ENCODE measurements around the gene ANXA6. TPM values are rescaled to one million over a fixed set of nuclear protein-coding genes. Genes with fewer than 3 reads are reported as not detected.

The ANXA6 gene
- total and polyA plus RNA-seq, 4 experiments from 2014 or later, result 229 to 342 (median 324) TPM

DNA sequence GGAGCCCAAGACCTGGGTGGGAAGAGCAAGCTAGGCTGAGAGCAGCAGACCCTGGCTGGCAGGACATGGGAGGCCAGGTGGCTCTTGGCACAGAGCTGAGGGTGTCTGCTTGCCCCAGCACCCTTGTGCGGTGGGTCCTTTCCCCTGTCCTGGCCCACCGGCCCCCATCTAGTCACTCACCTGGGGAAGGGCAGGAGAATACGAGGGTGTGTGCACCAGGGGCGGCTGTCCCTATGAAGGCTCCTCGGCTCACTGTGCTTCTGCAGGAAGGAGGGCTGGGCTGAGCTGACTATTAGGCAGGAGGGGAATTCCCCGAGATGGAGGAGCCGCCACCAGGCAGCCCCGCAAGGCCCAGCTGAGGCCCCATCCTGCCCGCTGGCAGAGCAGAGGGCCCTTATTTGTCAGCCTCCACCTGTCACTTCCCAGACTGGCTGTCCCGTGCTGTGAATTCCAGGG is 70.6 kb downstream of the ANXA6 start:
- peaks cover 0 to 3% (median 0%) of the 10 kb centered on the region in 8 donors for H3K9me3 Mint-ChIP-seq
- Histone ChIP-seq H3K27me3 (ENCODE audit: insufficient read depth, low read length) (no peaks in the 10 kb centered on the region), H3K36me3 (ENCODE audit: insufficient read depth, low read length) (no peaks in the 10 kb centered on the region), H3K4me1 (ENCODE audit: insufficient read depth, low read length) (peaks cover 59% of the 10 kb centered on the region), H3K27ac (ENCODE audit: low read depth, low read length) (peak overlapping the region; percentile 99), H3K9me3 (ENCODE audit: control insufficient read depth in 1 of 2, low read length in 2 of 2) (no peaks in the 10 kb centered on the region), H3K4me3 (ENCODE audit: low read length in 2 of 2) (peak overlapping the region; percentile 20 to 48)
- peak overlapping the region; percentile 65 to 83 (median 76) for H3K4me3 Mint-ChIP-seq
- intact Hi-C loops (cut with micrococcal nuclease), result loop anchor here (1.0 kb wide), 2 partner anchors 11 to 28 kb away; no protein-coding TSS in a partner anchor
- H3K27ac Mint-ChIP-seq, result peak overlapping the region; percentile 76 to 94 (median 90)
- ChIA-PET POLR2A (ENCODE audit: partially characterized antibody) (interaction anchor here (0.6 to 2.5 kb wide), 16 partner anchors 8 to 685 kb away, joined by 3 to 16 read pairs (median 4); partner anchors contain the start of genes CCDC69 and G3BP1), CTCF (ENCODE audit: partially characterized antibody) (interaction anchor here (1.0 to 7.0 kb wide), 6 partner anchors 9 to 39 kb away, joined by 4 to 63 read pairs (median 4); no protein-coding TSS in a partner anchor)
- peaks cover 0 to 2% of the 10 kb centered on the region in 2 donors for H3K36me3 Mint-ChIP-seq
- peaks cover 41 to 68% (median 57%) of the 10 kb centered on the region in 4 donors for H3K4me1 Mint-ChIP-seq
- no peaks in the 10 kb centered on the region for H3K27me3 Mint-ChIP-seq
- peak; percentile 65 to 84 (median 69) for DNase-seq

DNA sequence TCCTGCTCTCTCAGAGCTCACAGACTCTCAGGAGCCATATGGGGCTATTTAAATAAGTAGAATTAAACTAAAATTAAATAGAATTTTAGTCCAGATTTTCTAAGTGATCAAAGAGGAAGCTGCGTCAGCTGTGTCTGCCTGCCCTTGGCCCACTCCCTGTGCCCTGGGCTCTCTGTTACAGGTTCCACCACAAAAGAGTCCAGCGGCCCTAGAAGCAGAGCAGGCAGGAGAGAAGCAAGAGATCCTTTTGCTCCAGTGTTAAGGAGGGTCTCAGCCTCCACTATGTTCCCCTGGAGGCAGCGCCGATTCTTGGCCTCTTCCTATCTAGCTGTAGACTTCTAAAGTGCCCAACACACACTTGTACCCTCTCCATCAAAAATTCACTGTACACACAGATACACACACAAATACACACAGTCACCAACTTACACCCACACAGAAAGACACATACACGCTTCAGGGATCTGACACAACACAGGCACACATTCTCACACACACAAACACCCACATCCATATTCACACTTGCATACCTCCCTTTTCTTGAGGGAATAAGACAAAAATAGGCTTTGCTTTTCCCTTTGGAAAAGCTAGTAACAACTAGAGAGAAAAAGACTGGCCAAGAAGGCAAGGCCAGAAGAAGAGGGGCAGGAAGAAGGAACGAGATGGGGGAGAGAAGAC is 71.2 kb downstream of the ANXA6 start:
- peaks cover 65% of the 10 kb centered on the region for H3K4me1 ChIP-seq (ENCODE audit: insufficient read depth, low read length)
- Mint-ChIP-seq H3K36me3 (peaks cover 0 to 2% of the 10 kb centered on the region in 2 donors), H3K27me3 (no peaks in the 10 kb centered on the region), H3K4me3 (peak overlapping the region; percentile 65 to 83 (median 76)), H3K9me3 (peaks cover 0 to 3% (median 0%) of the 10 kb centered on the region in 8 donors), H3K4me1 (peaks cover 42 to 68% (median 54%) of the 10 kb centered on the region in 4 donors), H3K27ac (peak overlapping the region; percentile 76 to 96 (median 90))
- H3K36me3 ChIP-seq (ENCODE audit: insufficient read depth, low read length), result no peaks in the 10 kb centered on the region
- no peaks in the 10 kb centered on the region for H3K27me3 ChIP-seq (ENCODE audit: insufficient read depth, low read length)
- H3K9me3 ChIP-seq (ENCODE audit: control insufficient read depth in 1 of 2, low read length in 2 of 2), result no peaks in the 10 kb centered on the region
- peak overlapping the region; percentile 99 for H3K27ac ChIP-seq (ENCODE audit: low read depth, low read length)
- POLR2A ChIA-PET (ENCODE audit: partially characterized antibody), result interaction anchor here (0.6 to 2.5 kb wide), 19 partner anchors 7 to 685 kb away, joined by 3 to 16 read pairs (median 4); partner anchors contain the start of genes CCDC69, G3BP1 and GM2A
- CTCF ChIA-PET (ENCODE audit: partially characterized antibody), result interaction anchor here (1.3 to 7.0 kb wide), 5 partner anchors 9 to 79 kb away, joined by 3 to 63 read pairs (median 4); no protein-coding TSS in a partner anchor
- peak overlapping the region; percentile 20 to 48 for H3K4me3 ChIP-seq (ENCODE audit: low read length in 2 of 2)
- no peak for DNase-seq
- intact Hi-C loops (cut with micrococcal nuclease), result no loop called here

DNA sequence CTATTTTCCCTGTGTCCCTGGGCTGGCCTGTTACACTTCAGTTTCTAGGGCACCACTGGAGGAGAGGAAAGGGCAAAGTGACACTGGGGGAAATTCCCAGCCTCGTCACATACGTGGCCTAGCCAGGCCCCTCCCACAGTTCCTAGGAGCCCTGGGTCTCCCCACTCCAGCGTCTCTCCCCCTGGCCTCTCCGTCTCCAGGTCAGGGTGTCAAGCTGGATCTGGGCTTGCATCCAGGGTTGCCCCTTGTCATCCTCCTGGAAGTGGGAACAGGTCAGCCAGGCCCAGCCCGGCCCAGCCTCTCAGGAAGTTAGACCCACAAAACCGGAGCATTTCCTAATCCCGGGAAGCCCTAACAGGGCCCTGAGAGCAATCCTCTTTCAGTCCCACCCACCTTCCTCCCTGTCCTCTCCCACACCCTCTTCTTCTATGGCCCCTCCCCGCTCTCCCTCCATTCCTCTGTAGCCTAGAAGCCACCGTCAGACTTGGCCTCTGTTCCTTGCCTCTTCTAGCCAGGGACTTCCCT is 72.0 kb downstream of the ANXA6 start:
- Histone ChIP-seq H3K4me3 (ENCODE audit: low read length in 2 of 2) (peak overlapping the region in 1 of 2 donors; percentile 23), H3K27me3 (ENCODE audit: insufficient read depth, low read length) (no peaks in the 10 kb centered on the region), H3K36me3 (ENCODE audit: insufficient read depth, low read length) (no peaks in the 10 kb centered on the region), H3K4me1 (ENCODE audit: insufficient read depth, low read length) (peaks cover 66% of the 10 kb centered on the region), H3K9me3 (ENCODE audit: control insufficient read depth in 1 of 2, low read length in 2 of 2) (no peaks in the 10 kb centered on the region), H3K27ac (ENCODE audit: low read depth, low read length) (peak overlapping the region; percentile 99)
- intact Hi-C loops (cut with micrococcal nuclease), result no loop called here
- H3K36me3 Mint-ChIP-seq, result peaks cover 0 to 2% of the 10 kb centered on the region in 2 donors
- POLR2A ChIA-PET (ENCODE audit: partially characterized antibody), result interaction anchor here (0.9 to 2.5 kb wide), 7 partner anchors 8 to 686 kb away, joined by 3 to 16 read pairs (median 5); partner anchors contain the start of genes G3BP1 and GM2A
- peak; percentile 46 to 83 (median 48) for DNase-seq
- peaks cover 0 to 3% (median 0%) of the 10 kb centered on the region in 8 donors for H3K9me3 Mint-ChIP-seq
- H3K4me1 Mint-ChIP-seq, result peaks cover 43 to 69% (median 54%) of the 10 kb centered on the region in 4 donors
- H3K27ac Mint-ChIP-seq, result peak overlapping the region; percentile 76 to 96 (median 90)
- no peaks in the 10 kb centered on the region for H3K27me3 Mint-ChIP-seq
- CTCF ChIA-PET (ENCODE audit: partially characterized antibody), result interaction anchor here (1.3 to 7.0 kb wide), 3 partner anchors 30 to 80 kb away, joined by 3 to 63 read pairs (median 12); no protein-coding TSS in a partner anchor
- H3K4me3 Mint-ChIP-seq, result peak overlapping the region; percentile 65 to 83 (median 76)

DNA sequence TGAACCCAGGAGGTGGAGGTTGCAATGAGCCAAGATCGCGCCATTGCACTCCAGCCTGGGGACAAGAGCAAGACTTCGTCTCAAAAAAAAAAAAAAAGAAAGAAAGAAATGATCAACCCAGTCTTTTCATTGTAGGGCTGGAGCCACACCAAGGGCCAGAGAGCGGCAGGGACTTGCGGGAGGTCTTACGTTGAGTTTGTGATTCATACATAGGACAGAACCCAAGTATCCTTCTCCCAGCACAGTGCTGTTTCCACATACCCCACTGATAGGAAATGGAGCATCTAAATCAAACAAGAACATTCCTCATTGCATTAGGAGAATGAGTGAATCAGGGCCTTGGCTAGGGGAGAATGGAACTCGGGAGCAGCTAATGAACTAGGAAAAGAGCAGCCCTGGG is 73.2 kb downstream of the ANXA6 start:
- Mint-ChIP-seq H3K36me3 (peaks cover 0 to 11% of the 10 kb centered on the region in 2 donors), H3K4me1 (peaks cover 48 to 78% (median 61%) of the 10 kb centered on the region in 4 donors), H3K27me3 (no peaks in the 10 kb centered on the region), H3K4me3 (peak overlapping the region in 3 of 8 donors; percentile 10 to 79 (median 73)), H3K9me3 (peaks cover 0 to 3% (median 0%) of the 10 kb centered on the region in 8 donors), H3K27ac (peak overlapping the region; percentile 76 to 96 (median 90))
- H3K27ac ChIP-seq (ENCODE audit: low read depth, low read length), result peak overlapping the region; percentile 99
- H3K36me3 ChIP-seq (ENCODE audit: insufficient read depth, low read length), result no peaks in the 10 kb centered on the region
- DNase-seq, result no peak
- H3K4me3 ChIP-seq (ENCODE audit: low read length in 2 of 2), result no peak overlapping the region
- no peaks in the 10 kb centered on the region for H3K9me3 ChIP-seq (ENCODE audit: control insufficient read depth in 1 of 2, low read length in 2 of 2)
- CTCF ChIA-PET (ENCODE audit: partially characterized antibody), result interaction anchor here (1.1 to 7.4 kb wide), 3 partner anchors 31 to 43 kb away, joined by 3 to 80 read pairs (median 42); no protein-coding TSS in a partner anchor
- intact Hi-C loops (cut with micrococcal nuclease), result loop anchor here (5.0 kb wide), 1 partner anchor 168 kb away; the partner anchor contains the start of gene GM2A
- H3K27me3 ChIP-seq (ENCODE audit: insufficient read depth, low read length), result no peaks in the 10 kb centered on the region
- peaks cover 74% of the 10 kb centered on the region for H3K4me1 ChIP-seq (ENCODE audit: insufficient read depth, low read length)
- POLR2A ChIA-PET (ENCODE audit: partially characterized antibody), result interaction anchor here (1.2 to 6.8 kb wide), 5 partner anchors 9 to 168 kb away, joined by 3 to 106 read pairs (median 5); partner anchors contain the start of gene GM2A

- ChIA-PET POLR2A (ENCODE audit: partially characterized antibody) (interaction anchor here (0.7 to 6.8 kb wide), 12 partner anchors 11 to 678 kb away, joined by 3 to 106 read pairs (median 4); partner anchors contain the start of genes ANXA6, CCDC69 and GM2A), CTCF (ENCODE audit: partially characterized antibody) (interaction anchor here (1.1 to 7.4 kb wide), 7 partner anchors 14 to 83 kb away, joined by 3 to 80 read pairs (median 7); no protein-coding TSS in a partner anchor)
- peak; percentile 56 to 95 (median 60) for DNase-seq
- Mint-ChIP-seq H3K4me1 (peaks cover 55 to 89% (median 69%) of the 10 kb centered on the region in 4 donors), H3K4me3 (peak overlapping the region; percentile 2 to 89 (median 67)), H3K36me3 (peaks cover 1 to 20% of the 10 kb centered on the region in 2 donors), H3K27ac (peak overlapping the region; percentile 76 to 97 (median 89)), H3K9me3 (peaks cover 0 to 3% (median 0%) of the 10 kb centered on the region in 8 donors), H3K27me3 (no peaks in the 10 kb centered on the region)
- intact Hi-C loops (cut with micrococcal nuclease), result loop anchor here (1.0 to 5.0 kb wide), 2 partner anchors 10 to 169 kb away; partner anchors contain the start of gene GM2A
- H3K9me3 ChIP-seq (ENCODE audit: control insufficient read depth in 1 of 2, low read length in 2 of 2), result no peaks in the 10 kb centered on the region
- no peak overlapping the region for H3K4me3 ChIP-seq (ENCODE audit: low read length in 2 of 2)
- H3K4me1 ChIP-seq (ENCODE audit: insufficient read depth, low read length), result peaks cover 86% of the 10 kb centered on the region
- H3K36me3 ChIP-seq (ENCODE audit: insufficient read depth, low read length), result peaks cover 3% of the 10 kb centered on the region
- H3K27me3 ChIP-seq (ENCODE audit: insufficient read depth, low read length), result no peaks in the 10 kb centered on the region
- H3K27ac ChIP-seq (ENCODE audit: low read depth, low read length), result peak overlapping the region; percentile 99
Observed at GRCh38 chr5:151083081-151083676, 74.4 kb downstream of the ANXA6 start.

DNA sequence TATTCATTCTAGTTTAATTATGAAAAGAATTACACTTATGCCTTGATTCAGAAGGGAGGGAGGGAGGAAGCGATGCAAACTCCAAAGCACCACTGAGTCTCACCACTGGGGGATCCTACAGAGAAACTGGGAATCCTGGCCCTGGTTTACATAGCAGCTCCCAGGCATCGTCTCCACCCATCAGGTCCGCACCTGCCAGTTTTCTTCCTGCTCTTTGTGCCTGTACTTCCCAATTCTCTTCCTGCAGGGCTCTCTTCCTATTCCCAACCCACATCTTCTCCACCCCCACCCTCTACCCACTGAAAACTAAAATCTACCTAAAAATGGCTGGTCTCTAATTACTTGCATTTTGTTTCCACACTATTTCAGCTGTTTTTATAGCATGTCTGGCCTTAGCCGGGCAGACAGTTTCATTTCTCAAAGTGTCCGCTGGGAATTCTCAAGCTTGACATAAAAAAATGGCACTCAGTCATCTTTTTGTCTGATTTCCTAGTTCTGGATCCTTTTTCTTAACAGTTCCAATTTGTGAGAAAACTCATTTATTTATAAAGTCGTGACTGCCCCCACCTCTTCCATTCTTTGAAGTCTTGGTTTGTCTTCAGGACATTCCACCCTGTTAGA is 75.2 kb downstream of the ANXA6 start:
- H3K36me3 ChIP-seq (ENCODE audit: insufficient read depth, low read length), result peaks cover 6% of the 10 kb centered on the region
- no peaks in the 10 kb centered on the region for H3K27me3 ChIP-seq (ENCODE audit: insufficient read depth, low read length)
- H3K4me3 Mint-ChIP-seq, result peak overlapping the region; percentile 49 to 91 (median 86)
- CTCF ChIA-PET (ENCODE audit: partially characterized antibody), result interaction anchor here (0.8 to 7.4 kb wide), 10 partner anchors 11 to 84 kb away, joined by 3 to 80 read pairs (median 7); no protein-coding TSS in a partner anchor
- DNase-seq, result no peak
- H3K9me3 ChIP-seq (ENCODE audit: control insufficient read depth in 1 of 2, low read length in 2 of 2), result no peaks in the 10 kb centered on the region
- H3K4me1 Mint-ChIP-seq, result peaks cover 61 to 94% (median 73%) of the 10 kb centered on the region in 4 donors
- H3K27me3 Mint-ChIP-seq, result no peaks in the 10 kb centered on the region
- POLR2A ChIA-PET (ENCODE audit: partially characterized antibody), result interaction anchor here (1.0 to 6.8 kb wide), 17 partner anchors 8 to 633 kb away, joined by 3 to 106 read pairs (median 7); partner anchors contain the start of genes ANXA6, CCDC69, GM2A and RPS14
- peak overlapping the region; percentile 99 for H3K27ac ChIP-seq (ENCODE audit: low read depth, low read length)
- peaks cover 89% of the 10 kb centered on the region for H3K4me1 ChIP-seq (ENCODE audit: insufficient read depth, low read length)
- H3K27ac Mint-ChIP-seq, result peak overlapping the region; percentile 76 to 98 (median 89)
- H3K36me3 Mint-ChIP-seq, result peaks cover 6 to 26% of the 10 kb centered on the region in 2 donors
- intact Hi-C loops (cut with micrococcal nuclease), result loop anchor here (5.0 kb wide), 1 partner anchor 170 kb away; the partner anchor contains the start of gene GM2A
- peaks cover 0 to 5% (median 0%) of the 10 kb centered on the region in 8 donors for H3K9me3 Mint-ChIP-seq
- H3K4me3 ChIP-seq (ENCODE audit: low read length in 2 of 2), result no peak overlapping the region
